ENCODE results near the gene ANKLE2.
A peak's percentile ranks its signal among the peaks of the same experiment; 100 is the strongest.

GRCh38 chr12:132687211-132688164, 74.1 kb downstream of the ANKLE2 start, which contains the start of the genes POLE and PXMP2:
- TF ChIP-seq CTCF (IDR thresholded peaks at IDR 0.05; ENCODE audit: insufficient read depth, low read length) (no peak), POLR2AphosphoS5 (IDR thresholded peaks at IDR 0.05; ENCODE audit: low read depth) (peak; percentile 78)
